Endothelial cell of umbilical vein (primary cell): ENCODE data around the gene PODNL1. TPM values are rescaled to one million over a fixed set of nuclear protein-coding genes. Genes with fewer than 3 reads are reported as not detected.
"Not testable (repeated sequence)": the region's sequence is repeated elsewhere in the genome, so short reads cannot be mapped to it uniquely, and the experiment has no call there.

ENCODE experiments used
- BruUV-seq: library from RNA; stranded (reverse); fragments of 400-500 nt; replicated peaks from 2 replicates; lab custom pipeline; 2021; lab: Mats Ljungman, UMichigan
- CTCF ChIA-PET: fragments of 300-600, 350-600 bp; sonication (Branson Sonifier 250); formaldehyde crosslinking; loops from one replicate; lab custom pipeline; 2021; ENCODE audit warnings: antibody characterized with exemption, inconsistent platforms; lab: Charles Lee
- POLR2A ChIA-PET: fragments of 300-600, 350-600 bp; sonication (Branson Sonifier 250); formaldehyde crosslinking; loops from one replicate; lab custom pipeline; 2021; ENCODE audit warnings: antibody characterized with exemption, inconsistent platforms; lab: Charles Lee
- DNase-seq: peaks from one replicate; pipeline ENCODE4 v3.0.0-alpha.2; 2011; ENCODE audit warnings: low read depth, low spot score
- FAIRE-seq: peaks from 2 replicates; lab custom pipeline; 2011; peaks lifted over from hg19 to GRCh38; lab: Jason Lieb, UNC
- H2AFZ ChIP-seq: 2 replicates; pipeline ENCODE4 v1.6.0; 2012; ENCODE audit warnings: low read depth, low read length, control low read depth, inconsistent platforms
- H3K27ac ChIP-seq: 2 replicates; pipeline ENCODE4 v1.5.1; 2011; ENCODE audit warnings: low read depth, mild to moderate bottlenecking, control low read depth, low read length, moderate library complexity; ENCODE audit not compliant: insufficient read depth
- H3K27me3 ChIP-seq, 2 experiments: 2 replicates each; pipeline versions ENCODE4 v1.6.0 to v1.6.1; 2011; ENCODE audit warnings: low read length in 2 of 2, mixed read lengths in 1 of 2; ENCODE audit not compliant: control insufficient read depth in 2 of 2, insufficient read depth in 2 of 2
- H3K36me3 ChIP-seq, 2 experiments: 2 replicates in 1 of 2; 3 replicates in 1 of 2; pipeline ENCODE4 v1.5.1; 2011; ENCODE audit warnings: low read length in 2 of 2, mild to moderate bottlenecking in 1 of 2, moderate library complexity in 1 of 2; ENCODE audit not compliant: control insufficient read depth in 2 of 2, insufficient read depth in 2 of 2; ENCODE audit errors: extremely low read depth in 1 of 2
- H3K4me1 ChIP-seq: 3 replicates; pipeline ENCODE4 v1.5.1; 2011; ENCODE audit warnings: mild to moderate bottlenecking, low read length; ENCODE audit not compliant: control insufficient read depth, insufficient read depth; ENCODE audit errors: extremely low read depth
- H3K4me2 ChIP-seq: 2 replicates; pipeline ENCODE4 v1.6.1; 2011; ENCODE audit warnings: low read length, control low read depth, mixed read lengths; ENCODE audit not compliant: insufficient read depth
- H3K4me3 ChIP-seq, 3 experiments: fragments of 200-600 bp in 1 of 3; sonication (generic), shearing (Covaris generic) in 1 of 3; replicated peaks in 1 of 3; 2 replicates each; pipeline ENCODE4 v1.5.1; 2011 to 2016; ENCODE audit warnings: control low read depth in 3 of 3, low read length in 3 of 3, mild to moderate bottlenecking in 2 of 3, inconsistent platforms in 1 of 3, low read depth in 1 of 3, moderate library complexity in 1 of 3; ENCODE audit not compliant: insufficient read depth in 1 of 3
- H3K79me2 ChIP-seq: 2 replicates; pipeline ENCODE4 v1.6.0; 2012; ENCODE audit warnings: low read length, inconsistent platforms; ENCODE audit not compliant: control insufficient read depth, insufficient read depth
- H3K9ac ChIP-seq: replicated peaks from 2 replicates; pipeline ENCODE3; 2011; ENCODE audit warnings: low read length, control low read depth; ENCODE audit not compliant: insufficient read depth; ENCODE audit errors: extremely low read depth
- H3K9me1 ChIP-seq: replicated peaks from 3 replicates; pipeline ENCODE4 v1.6.0; 2011; ENCODE audit warnings: mild to moderate bottlenecking, low read length; ENCODE audit not compliant: control insufficient read depth, insufficient read depth; ENCODE audit errors: extremely low read depth
- H3K9me3 ChIP-seq: replicated peaks from 2 replicates; pipeline ENCODE4 v1.5.1; 2012; ENCODE audit warnings: low read length, inconsistent platforms; ENCODE audit not compliant: control insufficient read depth, insufficient read depth
- H4K20me1 ChIP-seq: replicated peaks from 2 replicates; pipeline ENCODE3; 2011; ENCODE audit warnings: mild to moderate bottlenecking, low read length; ENCODE audit not compliant: control insufficient read depth, insufficient read depth; ENCODE audit errors: extremely low read depth
- EZH2 ChIP-seq: IDR thresholded peaks from 2 replicates; pipeline ENCODE4 v1.6.1; 2012; ENCODE audit warnings: borderline replicate concordance, low read depth, mild to moderate bottlenecking, moderate library complexity, low read length, inconsistent platforms; ENCODE audit not compliant: severe bottlenecking
- FOS ChIP-seq: IDR thresholded peaks from 2 replicates; pipeline ENCODE4 v1.6.1; 2011; ENCODE audit warnings: mild to moderate bottlenecking, low read length, moderate library complexity, borderline replicate concordance; ENCODE audit not compliant: insufficient read depth
- MYC ChIP-seq: IDR thresholded peaks from one replicate; pipeline ENCODE4 v1.6.1; 2011; ENCODE audit warnings: mild to moderate bottlenecking, low read depth, low read length
- POLR2A ChIP-seq: IDR thresholded peaks from 2 replicates; pipeline ENCODE4 v1.6.1; 2012; ENCODE audit warnings: low read depth, mild to moderate bottlenecking, control low read depth, low read length
- POLR2AphosphoS5 ChIP-seq: IDR thresholded peaks from 2 replicates; pipeline ENCODE4 v1.6.1; 2012; ENCODE audit warnings: low read depth, mild to moderate bottlenecking, control low read depth, low read length, moderate library complexity; ENCODE audit not compliant: insufficient read depth
- dilution Hi-C: fragments of 300-500 bp; cut with MboI; formaldehyde crosslinking; loops from one replicate; pipeline ENCODE4 v1.15.0; 2019; ENCODE audit warnings: low sequenced_read_pairs; ENCODE audit not compliant: extremely low pct_ligation_motif_present
- intact Hi-C: fragments of 100-400 bp; cut with micrococcal nuclease; formaldehyde crosslinking; loops from one replicate; pipeline ENCODE4 v1.10.0; 2022
- polyA plus RNA-seq, 4 experiments: library from polyadenylated mRNA; depleted of rRNA in 3 of 4; stranded (reverse) in 3 of 4; unstranded in 1 of 4; fragments of >200 nt; gene quantifications; 2 replicates each; pipeline versions ENCODE4 v1.2.1 to v1.2.3, GENCODE V29; 2011 to 2012; ENCODE audit warnings: missing spikeins in 1 of 4
- total RNA-seq: library from RNA; stranded (reverse); gene quantifications from 2 replicates; pipeline ENCODE4 v1.2.3, GENCODE V29; 2021
- TF ChIP-seq, protein P1 (sequence below): IDR thresholded peaks from 2 replicates; pipeline ENCODE4 v1.6.1; 2011; ENCODE audit not compliant: insufficient read depth, insufficient read length
- TF ChIP-seq, protein P2 (sequence below), 2 donors: IDR thresholded peaks; 1 replicate in 1 of 2; 2 replicates in 1 of 2; pipeline ENCODE4 v1.5.1; 2011; ENCODE audit warnings: low read length in 2 of 2, mild to moderate bottlenecking in 2 of 2, moderate library complexity in 2 of 2, control low read depth in 1 of 2, inconsistent platforms in 1 of 2, low read depth in 1 of 2; ENCODE audit not compliant: insufficient read depth in 1 of 2; ENCODE audit errors: extremely low read depth in 1 of 2

PODNL1 gene
- total and polyA plus RNA-seq, 2 donors (not counting 3 experiments of a cell fraction or from before 2014, with no cell fraction given) = 0.21 TPM; not detected in 1

DNA sequence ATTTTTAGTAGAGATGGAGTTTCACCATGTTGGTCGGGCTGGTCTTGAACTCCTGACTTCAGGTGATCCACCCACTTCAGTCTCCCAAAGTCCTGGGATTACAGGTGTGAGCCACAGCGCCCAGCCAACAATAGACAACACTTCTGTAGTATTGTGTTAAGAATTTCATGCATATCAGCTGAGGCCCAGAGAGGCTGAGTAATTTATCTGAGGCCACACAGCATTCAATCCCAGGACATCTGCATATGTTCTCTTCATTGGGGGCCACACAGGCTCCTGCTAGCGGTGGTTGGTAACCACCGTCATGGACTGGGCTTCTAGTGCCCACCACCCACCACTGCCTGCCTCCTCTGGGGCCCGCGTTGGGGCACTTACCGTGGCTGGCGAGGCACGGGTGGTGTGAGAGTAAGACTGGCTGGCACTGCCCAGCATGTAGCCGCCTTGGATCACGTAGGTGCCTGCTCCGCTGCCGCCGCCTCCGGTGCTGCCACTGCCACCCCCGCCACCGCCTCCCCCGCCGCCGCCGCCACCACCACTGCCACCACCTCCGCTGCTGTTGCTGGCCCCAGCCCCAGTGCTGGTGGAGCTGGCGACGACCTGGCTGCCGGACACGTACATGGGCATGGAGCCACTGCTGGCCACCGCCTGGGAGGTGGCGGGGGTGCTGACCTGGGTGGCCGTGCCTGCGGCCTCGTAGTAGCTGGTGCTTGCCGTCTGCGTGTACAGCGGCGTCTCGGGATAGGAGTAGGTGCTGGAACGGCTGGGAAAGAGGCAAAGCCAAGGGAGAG is 34.3 kb upstream of the PODNL1 start:
- H3K4me1 ChIP-seq = no peaks in the 10 kb centered on the region
- no peaks in the 10 kb centered on the region for H3K9me1 ChIP-seq
- dilution Hi-C loops = no loop called here
- no peak overlapping the region for H2AFZ ChIP-seq
- FAIRE-seq = no peak
- intact Hi-C loops = no loop called here
- ChIA-PET CTCF (no interaction called here), POLR2A (no interaction called here)
- DNase-seq = no peak
- no peak overlapping the region for H3K27ac ChIP-seq
- H3K36me3 ChIP-seq = peaks cover 0 to 12% of the 10 kb centered on the region in 2 experiments
- H4K20me1 ChIP-seq = no peaks in the 10 kb centered on the region
- no peaks in the 10 kb centered on the region for H3K79me2 ChIP-seq
- no peaks in the 10 kb centered on the region for H3K27me3 ChIP-seq
- no peak overlapping the region for H3K9ac ChIP-seq
- no TSS peak for BruUV-seq
- no peak overlapping the region for H3K4me3 ChIP-seq
- TF ChIP-seq MYC (no peak), FOS (no peak), EZH2 (no peak), POLR2A (no peak), POLR2AphosphoS5 (no peak)
- TF ChIP-seq, protein P1, sequence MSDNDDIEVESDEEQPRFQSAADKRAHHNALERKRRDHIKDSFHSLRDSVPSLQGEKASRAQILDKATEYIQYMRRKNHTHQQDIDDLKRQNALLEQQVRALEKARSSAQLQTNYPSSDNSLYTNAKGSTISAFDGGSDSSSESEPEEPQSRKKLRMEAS = no peak
- TF ChIP-seq, protein P2, sequence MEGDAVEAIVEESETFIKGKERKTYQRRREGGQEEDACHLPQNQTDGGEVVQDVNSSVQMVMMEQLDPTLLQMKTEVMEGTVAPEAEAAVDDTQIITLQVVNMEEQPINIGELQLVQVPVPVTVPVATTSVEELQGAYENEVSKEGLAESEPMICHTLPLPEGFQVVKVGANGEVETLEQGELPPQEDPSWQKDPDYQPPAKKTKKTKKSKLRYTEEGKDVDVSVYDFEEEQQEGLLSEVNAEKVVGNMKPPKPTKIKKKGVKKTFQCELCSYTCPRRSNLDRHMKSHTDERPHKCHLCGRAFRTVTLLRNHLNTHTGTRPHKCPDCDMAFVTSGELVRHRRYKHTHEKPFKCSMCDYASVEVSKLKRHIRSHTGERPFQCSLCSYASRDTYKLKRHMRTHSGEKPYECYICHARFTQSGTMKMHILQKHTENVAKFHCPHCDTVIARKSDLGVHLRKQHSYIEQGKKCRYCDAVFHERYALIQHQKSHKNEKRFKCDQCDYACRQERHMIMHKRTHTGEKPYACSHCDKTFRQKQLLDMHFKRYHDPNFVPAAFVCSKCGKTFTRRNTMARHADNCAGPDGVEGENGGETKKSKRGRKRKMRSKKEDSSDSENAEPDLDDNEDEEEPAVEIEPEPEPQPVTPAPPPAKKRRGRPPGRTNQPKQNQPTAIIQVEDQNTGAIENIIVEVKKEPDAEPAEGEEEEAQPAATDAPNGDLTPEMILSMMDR (IDR thresholded peaks at IDR 0.05; ENCODE audit: extremely low read depth in 1 of 2, insufficient read depth in 1 of 2, low read depth in 1 of 2, low read length in 2 of 2) = no peak
- no peaks in the 10 kb centered on the region for H3K9me3 ChIP-seq
- H3K4me2 ChIP-seq = no peak overlapping the region

DNA sequence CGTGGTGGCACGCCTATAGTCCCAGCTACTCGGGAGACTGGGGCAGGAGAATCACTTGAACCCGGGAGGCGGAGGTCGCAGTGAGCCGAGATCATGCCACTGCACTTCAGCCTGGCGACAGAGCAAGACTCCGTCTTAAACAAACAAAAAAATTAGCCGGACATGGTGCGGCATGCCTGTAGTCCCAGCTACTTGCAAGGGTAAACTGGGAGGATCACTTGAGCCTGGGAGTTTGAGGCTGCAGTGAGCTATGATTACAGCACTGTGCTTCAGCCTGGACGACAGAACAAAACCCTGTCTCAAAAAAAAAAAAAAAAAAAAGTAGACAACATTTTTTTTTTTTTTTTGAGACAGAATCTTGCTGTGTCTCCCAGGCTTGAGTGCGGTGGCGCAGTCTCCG is 33.7 kb upstream of the PODNL1 start:
- H3K9ac ChIP-seq, H3K79me2 ChIP-seq, H3K4me2 ChIP-seq, H3K9me1 ChIP-seq, DNase-seq, intact Hi-C loops, dilution Hi-C loops, H3K4me1 ChIP-seq, H3K4me3 ChIP-seq, H4K20me1 ChIP-seq, BruUV-seq, H3K27me3 ChIP-seq, H3K27ac ChIP-seq, H2AFZ ChIP-seq, H3K9me3 ChIP-seq, FAIRE-seq: not testable (repeated sequence)
- CTCF ChIA-PET = interaction anchor here (0.7 kb wide), 1 partner anchor 113 kb away, joined by 5 read pairs; no protein-coding TSS in a partner anchor
- POLR2A ChIA-PET = interaction anchor here (0.6 kb wide), 2 partner anchors 25 to 98 kb away, joined by 3 to 9 read pairs; no protein-coding TSS in a partner anchor
- H3K36me3 ChIP-seq = peaks cover 0 to 15% of the 10 kb centered on the region in 2 experiments
